Activated naive CD4-positive, alpha-beta T cell treated with anti-CD3 and anti-CD28 coated beads, Interleukin-2, amount 10 ng/mL, durations not matched to agents 7 days and 5 days (primary cell): ENCODE data around the gene WDR13.
A peak's percentile ranks its signal among the peaks of the same experiment; 100 is the strongest.
"Not testable (repeated sequence)": the region's sequence is repeated elsewhere in the genome, so short reads cannot be mapped to it uniquely, and the experiment has no call there.

Experiments used
- CTCF ChIA-PET: fragments of 350-600 bp; sonication (Branson Sonifier 250); formaldehyde crosslinking; loops from one replicate; lab custom pipeline; 2021; ENCODE audit warnings: antibody characterized with exemption; lab: Charles Lee
- DNase-seq: peaks from one replicate; pipeline ENCODE4 v3.0.0-alpha.2; 2020
- H3K27ac Mint-ChIP-seq: one replicate; pipeline ENCODE4 v1.8.0; 2021; ENCODE audit warnings: mild to moderate bottlenecking, moderate library complexity, mixed read lengths
- H3K27me3 Mint-ChIP-seq: one replicate; pipeline ENCODE4 v1.8.0; 2021; ENCODE audit warnings: mild to moderate bottlenecking, mixed read lengths
- H3K36me3 Mint-ChIP-seq: one replicate; pipeline ENCODE4 v1.8.0; 2021; ENCODE audit warnings: mixed read lengths
- H3K4me1 Mint-ChIP-seq: one replicate; pipeline ENCODE4 v1.8.0; 2021; ENCODE audit warnings: mixed read lengths
- H3K4me3 Mint-ChIP-seq: one replicate; pipeline ENCODE4 v1.8.0; 2021; ENCODE audit warnings: mild to moderate bottlenecking, moderate library complexity, mixed read lengths
- H3K9me3 Mint-ChIP-seq: one replicate; pipeline ENCODE4 v1.8.0; 2021; ENCODE audit warnings: mixed read lengths

The WDR13 gene

DNA sequence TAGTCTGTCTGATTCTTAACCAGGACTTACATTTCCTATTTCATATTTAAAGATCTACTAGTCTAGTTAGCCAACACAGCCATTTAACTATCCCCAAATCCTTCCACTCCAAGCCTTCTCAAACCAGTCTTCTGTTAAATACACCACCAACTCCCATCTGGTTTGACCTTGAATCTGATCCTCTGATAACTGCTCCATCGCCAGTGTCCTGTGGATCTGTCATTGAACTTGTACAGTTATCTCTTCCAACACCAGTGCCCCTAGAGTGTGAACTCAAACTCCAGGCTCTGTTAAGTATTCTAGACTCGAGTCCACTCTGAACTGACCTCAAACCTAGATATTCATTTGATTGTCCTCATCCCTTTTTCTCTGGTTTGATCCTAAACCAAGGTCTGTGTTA lies 14.4 kb downstream of the WDR13 start:
- H3K4me3 Mint-ChIP-seq, result no peak overlapping the region
- CTCF ChIA-PET, result no interaction called here
- H3K9me3 Mint-ChIP-seq, result no peaks in the 10 kb centered on the region
- no peak overlapping the region for H3K27ac Mint-ChIP-seq
- H3K36me3 Mint-ChIP-seq, result no peaks in the 10 kb centered on the region
- H3K27me3 Mint-ChIP-seq, result peaks cover 8% of the 10 kb centered on the region
- no peaks in the 10 kb centered on the region for H3K4me1 Mint-ChIP-seq
- DNase-seq, result no peak

DNA sequence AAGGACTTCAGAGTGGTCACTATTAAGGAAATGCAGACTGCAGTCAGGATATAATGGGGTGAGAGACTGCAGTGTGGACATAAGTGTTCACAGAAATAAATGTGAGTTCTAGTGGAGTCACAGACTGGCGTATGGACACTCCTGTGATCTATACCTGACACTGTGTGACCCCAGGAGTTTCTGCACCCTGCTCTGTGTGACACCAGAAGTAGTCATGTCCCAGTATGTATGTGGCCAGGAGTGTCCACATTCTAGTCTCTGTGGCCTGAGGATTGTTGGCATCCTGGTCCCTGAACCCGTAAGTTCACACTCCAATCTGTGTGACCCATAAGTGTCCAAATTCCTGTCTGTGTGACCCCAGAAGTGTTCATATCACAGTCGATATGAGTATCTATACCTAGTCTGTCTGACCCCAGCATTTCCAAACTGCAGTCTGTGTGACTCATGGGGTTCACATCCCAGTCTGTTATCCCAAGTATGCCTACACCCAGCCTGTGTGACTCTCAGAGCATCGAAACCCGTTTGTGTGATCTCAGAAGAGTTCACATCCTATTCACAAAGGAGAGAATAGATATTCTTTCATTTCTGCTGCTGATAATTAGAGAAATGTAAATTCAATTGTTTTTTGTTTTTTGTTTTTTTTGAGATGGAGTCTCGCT lies 16.3 kb downstream of the WDR13 start:
- Mint-ChIP-seq H3K27ac (no peak overlapping the region), H3K36me3 (no peaks in the 10 kb centered on the region), H3K27me3 (peaks cover 20% of the 10 kb centered on the region), H3K4me1 (no peaks in the 10 kb centered on the region), H3K4me3 (no peak overlapping the region), H3K9me3 (no peaks in the 10 kb centered on the region)
- CTCF ChIA-PET, result no interaction called here
- DNase-seq, result no peak

DNA sequence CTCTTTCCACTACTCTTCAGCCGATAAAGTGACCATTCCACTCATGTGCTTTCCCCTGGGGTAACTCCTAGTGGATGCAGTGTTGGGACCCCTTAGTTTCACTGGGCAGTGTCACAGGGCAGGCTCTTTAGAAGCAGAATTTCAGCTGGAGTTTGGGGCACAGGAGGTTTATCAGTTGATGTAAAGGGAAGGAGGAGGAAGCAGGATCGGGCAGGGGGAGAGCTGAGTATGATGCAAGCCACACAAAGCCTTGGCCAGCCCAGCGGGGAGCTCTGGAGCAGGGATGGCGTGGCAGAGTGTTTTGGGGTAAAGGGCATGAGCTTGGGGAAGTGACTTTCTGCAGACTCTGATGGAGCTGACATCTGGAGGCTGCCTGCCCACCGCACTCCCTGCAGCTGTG lies 19.3 kb downstream of the WDR13 start:
- Mint-ChIP-seq H3K27me3 (peaks cover 20% of the 10 kb centered on the region), H3K4me3 (no peak overlapping the region), H3K4me1 (no peaks in the 10 kb centered on the region), H3K27ac (no peak overlapping the region), H3K9me3 (no peaks in the 10 kb centered on the region), H3K36me3 (no peaks in the 10 kb centered on the region)
- DNase-seq, result no peak
- CTCF ChIA-PET, result no interaction called here

DNA sequence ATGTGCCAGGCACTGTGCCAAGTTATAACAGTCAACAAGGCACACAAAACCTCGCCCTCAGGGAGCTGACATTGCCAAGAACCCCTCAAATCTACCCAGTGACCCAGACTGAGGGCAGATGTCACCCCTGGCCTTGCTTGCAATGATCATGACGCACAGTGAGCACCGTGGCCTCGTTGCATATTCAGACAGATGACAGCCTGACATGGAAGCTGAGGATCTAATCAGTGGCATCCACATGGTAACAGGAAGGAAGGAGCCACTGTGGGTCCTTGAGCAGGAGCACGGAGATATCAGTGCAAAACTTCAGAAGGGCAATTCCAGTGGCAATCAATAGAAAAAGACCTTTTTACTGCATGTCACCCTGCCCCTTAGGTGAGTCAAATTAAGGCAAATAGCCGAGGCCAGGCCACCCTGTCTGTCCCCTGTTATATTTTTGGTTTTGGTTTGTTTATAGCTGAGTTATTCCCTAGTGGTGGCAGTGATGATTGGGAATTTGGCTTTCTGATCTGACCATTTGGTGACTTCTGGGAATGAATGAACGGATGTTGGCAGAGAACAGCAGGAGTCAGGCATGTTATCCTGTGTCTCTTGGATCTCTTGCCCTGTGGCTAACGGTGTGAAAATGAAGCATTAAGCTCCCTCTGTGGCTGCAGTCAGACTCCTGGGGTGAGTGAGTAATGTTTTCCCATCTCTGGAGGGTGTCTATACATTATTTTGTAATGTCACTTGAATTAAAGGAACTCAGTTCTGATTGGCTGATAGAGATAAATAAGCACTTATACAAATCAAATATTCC lies 20.4 kb downstream of the WDR13 start:
- Mint-ChIP-seq H3K4me3 (no peak overlapping the region), H3K36me3 (no peaks in the 10 kb centered on the region), H3K4me1 (no peaks in the 10 kb centered on the region), H3K9me3 (no peaks in the 10 kb centered on the region), H3K27ac (no peak overlapping the region), H3K27me3 (peaks cover 20% of the 10 kb centered on the region)
- CTCF ChIA-PET, result no interaction called here
- no peak for DNase-seq

DNA sequence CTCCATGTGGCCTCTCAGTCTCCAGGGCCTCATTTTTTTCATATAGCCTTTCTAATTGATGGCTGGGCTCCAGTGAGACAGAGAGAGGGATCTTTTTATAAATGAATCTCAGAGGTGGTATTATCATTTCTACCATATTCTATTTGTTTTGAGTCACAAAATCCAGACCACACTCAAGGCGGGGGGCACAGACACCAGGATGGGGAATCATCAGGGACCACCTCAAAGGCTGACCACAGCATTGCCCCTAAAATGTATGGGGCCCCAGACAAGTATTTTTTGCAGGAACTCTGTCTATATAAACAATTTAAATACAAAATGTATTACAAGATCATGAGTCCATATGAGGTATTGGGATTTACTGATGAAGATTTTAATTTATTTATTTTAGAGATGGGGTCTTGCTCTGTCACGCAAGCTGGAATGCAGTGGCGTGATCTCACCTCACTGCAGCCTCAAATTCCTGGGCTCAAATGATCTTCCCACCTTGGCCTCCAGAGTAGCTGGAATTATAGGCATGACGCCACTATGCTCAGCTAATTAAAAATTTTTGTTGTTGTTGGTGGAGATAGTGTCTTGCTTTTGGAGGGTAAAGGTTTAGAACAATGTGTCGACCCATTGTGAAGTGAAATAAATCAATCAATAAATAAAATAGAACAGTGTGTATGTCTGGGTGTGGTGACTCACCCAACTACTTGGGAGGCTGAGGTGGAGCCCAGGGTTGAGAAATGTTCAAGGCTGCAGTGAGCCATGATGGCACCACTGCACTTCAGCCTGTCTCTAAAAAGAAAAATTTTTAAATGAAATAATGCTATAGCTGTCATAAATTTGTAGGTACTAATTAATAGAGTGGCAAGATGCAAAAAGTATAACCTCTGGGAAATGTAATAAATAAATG lies 29.4 kb downstream of the WDR13 start:
- no peak overlapping the region for H3K4me3 Mint-ChIP-seq
- H3K4me1 Mint-ChIP-seq, result peaks cover 5% of the 10 kb centered on the region
- H3K27me3 Mint-ChIP-seq, result no peaks in the 10 kb centered on the region
- no peaks in the 10 kb centered on the region for H3K36me3 Mint-ChIP-seq
- no peak overlapping the region for H3K27ac Mint-ChIP-seq
- CTCF ChIA-PET, result no interaction called here
- H3K9me3 Mint-ChIP-seq, result no peaks in the 10 kb centered on the region
- DNase-seq, result no peak

DNA sequence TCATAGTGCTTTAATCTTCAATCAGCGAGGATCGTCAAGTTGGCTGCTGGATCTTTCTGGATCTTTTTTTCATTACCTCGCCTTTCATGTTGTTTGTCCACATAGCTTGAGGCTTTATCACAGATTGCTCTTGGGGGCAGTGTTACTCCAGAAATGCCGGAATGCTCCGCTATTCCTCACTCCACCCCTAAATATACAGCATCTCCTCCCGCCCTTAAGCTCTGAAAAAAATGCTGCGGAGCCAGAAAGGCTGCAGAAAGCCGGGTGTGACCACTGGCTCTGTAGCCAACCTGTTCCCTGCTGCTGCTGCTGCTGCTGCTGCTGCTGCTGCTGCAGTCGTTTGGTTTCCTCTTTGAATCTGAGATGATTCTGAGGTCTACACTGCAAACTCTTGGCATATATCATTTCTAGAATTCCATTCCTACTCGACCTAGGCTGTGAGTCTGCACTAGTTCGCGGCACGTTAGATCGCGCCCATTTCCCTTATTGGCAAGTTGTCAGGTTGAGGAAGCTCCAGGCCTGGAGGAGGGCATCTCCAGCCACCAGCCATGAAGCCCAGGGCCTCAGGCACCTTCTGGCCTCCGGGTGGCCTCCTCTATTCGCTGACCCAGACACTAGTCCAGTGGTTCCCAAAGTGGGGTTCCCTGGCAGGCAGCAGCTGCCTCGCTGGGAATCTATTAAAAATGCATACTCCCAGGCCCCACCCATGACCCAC lies 34.2 kb downstream of the WDR13 start:
- H3K4me1 Mint-ChIP-seq, result peaks cover 17% of the 10 kb centered on the region
- no peaks in the 10 kb centered on the region for H3K9me3 Mint-ChIP-seq
- CTCF ChIA-PET, result interaction anchor here (1.1 kb wide), 1 partner anchor 315 kb away, joined by 3 read pairs; no protein-coding TSS in a partner anchor
- H3K36me3 Mint-ChIP-seq, result no peaks in the 10 kb centered on the region
- H3K4me3 Mint-ChIP-seq, result no peak overlapping the region
- peak; percentile 86 for DNase-seq
- H3K27me3 Mint-ChIP-seq, result peaks cover 3% of the 10 kb centered on the region
- peak overlapping the region; percentile 49 for H3K27ac Mint-ChIP-seq

DNA sequence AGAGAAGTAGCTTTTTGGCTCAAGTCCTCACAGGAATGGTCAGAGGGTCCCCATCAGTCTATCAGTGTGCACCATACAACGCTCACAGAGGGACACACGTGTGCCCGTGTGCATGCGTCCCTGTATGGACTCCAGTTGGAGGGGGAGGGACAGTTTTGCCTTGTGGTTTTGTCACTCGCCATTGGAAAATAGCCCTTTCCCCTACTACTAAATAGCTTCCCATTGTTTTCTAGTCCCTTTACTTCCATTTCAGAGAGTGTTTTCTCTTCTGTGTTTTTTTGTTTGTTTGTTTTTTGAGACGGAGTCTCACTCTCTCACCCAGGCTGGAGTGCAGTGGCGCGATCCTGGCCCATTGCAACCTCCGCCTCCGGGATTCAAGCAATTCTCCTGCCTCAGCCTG lies 34.9 kb downstream of the WDR13 start:
- no peak for DNase-seq
- Mint-ChIP-seq H3K4me3 (no peak overlapping the region), H3K9me3 (no peaks in the 10 kb centered on the region), H3K4me1 (peaks cover 17% of the 10 kb centered on the region), H3K36me3 (no peaks in the 10 kb centered on the region), H3K27me3 (peaks cover 3% of the 10 kb centered on the region), H3K27ac (no peak overlapping the region)
- CTCF ChIA-PET, result no interaction called here

DNA sequence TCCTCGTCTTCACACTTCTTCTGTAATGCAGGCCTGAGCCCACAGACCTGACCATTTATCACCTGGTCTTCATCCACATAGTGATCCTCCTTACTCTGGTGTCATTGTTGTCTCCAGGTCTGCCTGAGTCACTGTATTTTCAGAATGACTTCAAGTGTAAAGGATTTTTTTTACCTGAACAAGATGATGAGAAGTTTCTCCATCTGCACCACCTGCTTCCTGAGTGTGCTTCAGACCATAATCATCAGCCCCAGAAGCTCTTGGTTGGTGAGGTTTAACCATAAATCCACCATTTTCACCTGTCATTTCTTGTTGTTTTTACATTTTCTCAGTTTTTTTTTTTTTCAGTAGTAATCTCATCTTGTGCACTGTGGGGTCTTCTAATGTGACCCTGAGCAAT lies 39.0 kb downstream of the WDR13 start:
- Mint-ChIP-seq H3K9me3 (no peaks in the 10 kb centered on the region), H3K36me3 (no peaks in the 10 kb centered on the region), H3K27ac (no peak overlapping the region), H3K4me3 (no peak overlapping the region), H3K4me1 (peaks cover 15% of the 10 kb centered on the region), H3K27me3 (peaks cover 3% of the 10 kb centered on the region)
- DNase-seq, result no peak
- CTCF ChIA-PET, result no interaction called here

DNA sequence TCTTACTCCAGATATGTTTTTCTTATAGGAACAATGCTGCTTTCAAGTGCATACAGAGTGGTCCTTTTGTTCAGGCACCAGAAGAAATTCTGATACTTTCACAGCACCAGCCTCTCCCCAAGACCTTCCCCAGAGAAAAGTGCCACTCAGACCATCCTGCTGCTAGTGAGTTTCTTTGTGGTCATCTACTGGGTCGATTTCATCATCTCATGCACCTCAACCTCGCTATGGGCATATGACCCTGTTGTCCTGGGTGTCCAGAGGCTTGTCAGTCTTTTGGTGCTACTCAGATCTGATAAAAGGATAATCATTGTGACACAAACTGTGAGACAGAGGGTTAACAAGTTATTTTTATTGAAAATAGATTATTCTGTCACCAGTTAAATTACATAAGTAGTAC lies 39.5 kb downstream of the WDR13 start:
- no peak overlapping the region for H3K27ac Mint-ChIP-seq
- CTCF ChIA-PET, result no interaction called here
- H3K9me3 Mint-ChIP-seq, result no peaks in the 10 kb centered on the region
- H3K4me3 Mint-ChIP-seq, result no peak overlapping the region
- peaks cover 10% of the 10 kb centered on the region for H3K4me1 Mint-ChIP-seq
- DNase-seq, result no peak
- no peaks in the 10 kb centered on the region for H3K36me3 Mint-ChIP-seq
- peaks cover 3% of the 10 kb centered on the region for H3K27me3 Mint-ChIP-seq

DNA sequence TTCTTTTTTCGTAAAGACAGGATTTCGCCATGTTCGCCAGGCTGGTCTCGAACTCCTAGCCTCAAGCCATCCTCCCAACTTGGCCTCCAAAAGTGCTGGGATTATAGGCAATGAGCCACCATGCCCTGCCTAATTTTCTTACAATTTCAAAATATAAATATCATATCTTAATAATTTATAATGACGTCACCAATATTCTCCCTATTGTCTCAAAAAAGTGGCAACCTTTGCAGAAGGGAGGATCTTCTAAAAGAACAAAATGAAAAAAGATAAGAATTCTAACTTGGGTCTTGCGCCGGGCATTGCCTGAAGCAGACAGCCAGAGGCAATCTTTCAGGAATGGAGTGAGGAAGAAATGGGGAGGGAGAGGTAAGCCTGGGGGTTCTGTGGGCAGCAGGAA lies 48.4 kb downstream of the WDR13 start:
- no peak overlapping the region for H3K27ac Mint-ChIP-seq
- CTCF ChIA-PET, result no interaction called here
- H3K9me3 Mint-ChIP-seq, result no peaks in the 10 kb centered on the region
- H3K27me3 Mint-ChIP-seq, result peaks cover 7% of the 10 kb centered on the region
- H3K4me1 Mint-ChIP-seq, result peaks cover 2% of the 10 kb centered on the region
- no peak overlapping the region for H3K4me3 Mint-ChIP-seq
- no peak for DNase-seq
- H3K36me3 Mint-ChIP-seq, result no peaks in the 10 kb centered on the region

DNA sequence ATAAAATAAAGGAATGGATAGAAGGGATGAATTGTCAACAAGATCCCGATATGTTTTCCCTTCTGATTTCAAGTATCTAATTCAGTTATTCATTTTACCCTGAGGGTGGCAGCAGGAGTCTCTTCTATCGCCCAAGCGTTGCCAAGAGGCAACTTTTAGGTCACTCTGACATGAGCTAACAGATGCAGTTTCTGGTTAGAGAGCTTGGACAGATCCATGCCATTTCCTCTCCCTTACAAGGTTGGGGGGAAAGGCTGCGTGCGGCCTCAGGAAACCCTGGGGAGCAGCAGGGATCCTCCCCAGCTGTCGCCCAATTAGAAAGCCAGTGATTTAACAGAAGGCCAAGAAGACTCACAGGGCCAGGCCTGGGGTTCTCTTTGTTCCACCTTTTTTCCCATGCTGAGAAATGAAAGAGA lies 51.1 kb downstream of the WDR13 start:
- Mint-ChIP-seq H3K4me3 (no peak overlapping the region), H3K27ac (no peak overlapping the region), H3K4me1 (peaks cover 16% of the 10 kb centered on the region), H3K27me3 (peaks cover 7% of the 10 kb centered on the region), H3K9me3 (no peaks in the 10 kb centered on the region), H3K36me3 (no peaks in the 10 kb centered on the region)
- peak; percentile 57 for DNase-seq
- CTCF ChIA-PET, result interaction anchor here (0.7 to 1.6 kb wide), 13 partner anchors 26 to 298 kb away, joined by 3 to 5 read pairs (median 3); partner anchors contain the start of genes HDAC6 and WAS

DNA sequence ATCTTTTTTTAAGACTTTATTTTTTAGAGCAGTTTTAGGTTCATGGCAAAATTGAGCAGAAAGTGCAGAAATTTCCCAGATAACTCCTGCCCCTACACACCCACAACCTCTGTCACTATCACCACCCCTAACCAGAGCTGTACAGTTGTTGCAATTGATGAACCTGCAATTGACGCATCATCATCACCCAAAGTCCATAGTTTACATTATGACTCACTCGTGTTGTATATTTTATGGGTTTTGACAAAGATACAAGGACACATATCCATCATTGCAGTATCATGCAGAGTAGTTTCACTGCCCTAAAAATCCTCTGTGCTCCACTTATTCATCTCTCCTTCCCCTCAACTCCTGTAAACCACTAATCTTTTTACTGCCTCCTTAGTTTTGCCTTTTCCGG lies 51.8 kb downstream of the WDR13 start:
- Mint-ChIP-seq H3K27ac (no peak overlapping the region), H3K4me3 (no peak overlapping the region), H3K36me3 (no peaks in the 10 kb centered on the region), H3K9me3 (no peaks in the 10 kb centered on the region), H3K4me1 (peaks cover 20% of the 10 kb centered on the region), H3K27me3 (peaks cover 7% of the 10 kb centered on the region)
- DNase-seq, result no peak
- CTCF ChIA-PET, result interaction anchor here (1.6 kb wide), 1 partner anchor 297 kb away, joined by 3 read pairs; no protein-coding TSS in a partner anchor

DNA sequence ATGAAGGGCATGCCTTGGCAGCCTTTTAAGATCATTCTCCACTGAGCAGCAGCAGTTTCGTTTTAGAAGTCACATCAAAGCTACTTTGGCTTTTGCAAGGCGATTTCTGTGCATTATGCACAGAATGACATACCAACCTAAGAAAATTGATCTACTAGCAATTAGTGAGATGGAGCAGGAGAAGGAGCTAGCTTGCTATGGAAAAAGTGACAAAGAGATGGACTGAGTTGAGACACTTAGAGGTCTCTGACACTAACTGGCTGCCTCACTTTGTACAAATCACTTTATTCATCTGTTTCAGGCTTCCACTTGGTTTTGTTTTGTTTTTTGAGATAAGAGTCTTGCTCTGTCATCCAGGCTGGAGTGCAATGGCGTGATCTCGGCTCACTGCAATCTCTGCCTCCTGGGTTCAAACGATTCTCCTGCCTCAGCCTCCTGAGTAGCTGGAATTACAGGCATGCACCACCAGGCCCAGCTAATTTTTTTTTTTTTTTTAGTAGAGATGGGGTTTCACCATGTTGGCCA lies 54.8 kb downstream of the WDR13 start:
- H3K9me3 Mint-ChIP-seq, H3K4me3 Mint-ChIP-seq, H3K27me3 Mint-ChIP-seq, DNase-seq, H3K36me3 Mint-ChIP-seq, CTCF ChIA-PET: not testable (repeated sequence)
- Mint-ChIP-seq H3K27ac (peak overlapping the region; percentile 58), H3K4me1 (peaks cover 20% of the 10 kb centered on the region)
